Measurements from ENCODE around the gene TTC32.

The TTC32 gene

GRCh38 chr2:19848029-19848750 is 53.6 kb downstream of the TTC32 start:
- no peaks in the 10 kb centered on the region for H3K27me3 ChIP-seq (ENCODE audit: insufficient read depth, low read length, poor library complexity)

GRCh38 chr2:19847486-19847885 is 54.3 kb downstream of the TTC32 start:
- no peaks in the 10 kb centered on the region for H3K9me3 ChIP-seq (ENCODE audit: insufficient read depth, low read length, severe bottlenecking)

More at GRCh38 chr2:19848029-19848750, 53.6 kb downstream of the TTC32 start:
- Histone ChIP-seq H3K4me1 (ENCODE audit: insufficient read depth, low read length) (no peaks in the 10 kb centered on the region), H3K79me2 (ENCODE audit: insufficient read depth, low read length) (no peaks in the 10 kb centered on the region), H3K4me3 (ENCODE audit: low read depth in 1 of 2, low read length in 2 of 2) (no peak overlapping the region), H3K27ac (ENCODE audit: low read length) (no peak overlapping the region), H3K4me2 (ENCODE audit: insufficient read depth, low read length) (no peak overlapping the region), H4K20me1 (ENCODE audit: insufficient read depth, low read length) (no peaks in the 10 kb centered on the region), H2AFZ (ENCODE audit: low read depth, low read length) (no peak overlapping the region), H3K9me3 (ENCODE audit: insufficient read depth, low read length, severe bottlenecking) (no peaks in the 10 kb centered on the region), H3K9ac (ENCODE audit: low read depth, low read length) (no peak overlapping the region), H3K36me3 (ENCODE audit: insufficient read depth, low read length) (no peaks in the 10 kb centered on the region)
- no peak for TF ChIP-seq EZH2 (IDR thresholded peaks at IDR 0.05; ENCODE audit: borderline replicate concordance, low read depth, low read length, severe bottlenecking)
- DNase-seq (no peak), ATAC-seq (ENCODE audit: insufficient read depth, low read depth) (no peak)

More at GRCh38 chr2:19847486-19847885, 54.3 kb downstream of the TTC32 start:
- Histone ChIP-seq H3K79me2 (ENCODE audit: insufficient read depth, low read length) (no peaks in the 10 kb centered on the region), H3K4me2 (ENCODE audit: insufficient read depth, low read length) (no peak overlapping the region), H3K27ac (ENCODE audit: low read length) (no peak overlapping the region), H3K9ac (ENCODE audit: low read depth, low read length) (no peak overlapping the region), H2AFZ (ENCODE audit: low read depth, low read length) (no peak overlapping the region), H3K4me3 (ENCODE audit: low read depth in 1 of 2, low read length in 2 of 2) (no peak overlapping the region), H3K36me3 (ENCODE audit: insufficient read depth, low read length) (no peaks in the 10 kb centered on the region), H3K27me3 (ENCODE audit: insufficient read depth, low read length, poor library complexity) (no peaks in the 10 kb centered on the region), H3K4me1 (ENCODE audit: insufficient read depth, low read length) (no peaks in the 10 kb centered on the region), H4K20me1 (ENCODE audit: insufficient read depth, low read length) (no peaks in the 10 kb centered on the region)
- DNase-seq (no peak), ATAC-seq (ENCODE audit: insufficient read depth, low read depth) (no peak)
- TF ChIP-seq EZH2 (IDR thresholded peaks at IDR 0.05; ENCODE audit: borderline replicate concordance, low read depth, low read length, severe bottlenecking), result no peak
- no peak for TF ChIP-seq CTCF (IDR thresholded peaks at IDR 0.05; ENCODE audit: borderline replicate concordance, extremely low read depth, low read length, poor library complexity, severe bottlenecking)
